SK-N-SH (cell line): ENCODE results near the gene FRMD8. TPM values are rescaled to one million over a fixed set of nuclear protein-coding genes. Genes with fewer than 3 reads are reported as not detected.

Experiments
- CTCF ChIA-PET: fragments of 300-600, 350-600 bp; formaldehyde crosslinking; extraction: SDS; loops from one replicate; lab custom pipeline; 2021; lab: Yijun Ruan, JAX
- POLR2A ChIA-PET: fragments of 350-600 bp; sonication (Branson Sonifier 250); formaldehyde crosslinking; extraction: SDS; loops from one replicate; lab custom pipeline; 2020; ENCODE audit warnings: antibody characterized with exemption, inconsistent platforms; lab: Yijun Ruan, JAX
- DNase-seq: peaks from one replicate; pipeline ENCODE4 v3.0.0; 2012
- H2AFZ ChIP-seq: fragments of 200-600 bp; sonication (generic); 2 replicates; pipeline ENCODE4 v1.8.1; 2016; ENCODE audit warnings: antibody characterized with exemption, mild to moderate bottlenecking, low read depth
- H3F3A ChIP-seq: fragments of 200-600 bp; sonication (generic); replicated peaks from 2 replicates; pipeline ENCODE3; 2016; ENCODE audit warnings: antibody characterized with exemption, mild to moderate bottlenecking; ENCODE audit not compliant: insufficient read depth
- H3K27ac ChIP-seq, 2 experiments: fragments of 200-500 bp in 1 of 2; fragments of 200-600 bp in 1 of 2; sonication (Bioruptor generic) in 1 of 2; sonication (generic), shearing (Covaris generic) in 1 of 2; 2 replicates each; pipeline versions ENCODE4 v1.5.1 to v1.6.1; 2014 to 2016; ENCODE audit warnings: low read depth in 2 of 2, inconsistent platforms in 1 of 2, low read length in 1 of 2, mild to moderate bottlenecking in 1 of 2, mixed read lengths in 1 of 2
- H3K27me3 ChIP-seq: fragments of 200-600 bp; sonication (generic), shearing (Covaris generic); 2 replicates; pipeline ENCODE4 v1.6.1; 2016; ENCODE audit warnings: mixed run types; ENCODE audit not compliant: insufficient read depth
- H3K36me3 ChIP-seq, 2 experiments: fragments of 200-500 bp in 1 of 2; fragments of 200-600 bp in 1 of 2; sonication (Bioruptor generic) in 1 of 2; sonication (generic) in 1 of 2; replicated peaks in 1 of 2; 2 replicates each; pipeline versions ENCODE3 to v1.5.1; 2014 to 2016; ENCODE audit warnings: low read length in 1 of 2, mild to moderate bottlenecking in 1 of 2; ENCODE audit not compliant: insufficient read depth in 2 of 2, control insufficient read depth in 1 of 2
- H3K4me1 ChIP-seq, 2 experiments: fragments of 200-500 bp in 1 of 2; fragments of 200-600 bp in 1 of 2; sonication (Bioruptor generic) in 1 of 2; sonication (generic), shearing (Covaris generic) in 1 of 2; 2 replicates each; pipeline versions ENCODE4 v1.5.1 to v1.6.1; 2014 to 2016; ENCODE audit warnings: low read depth in 1 of 2, low read length in 1 of 2, mixed run types in 1 of 2; ENCODE audit not compliant: insufficient read depth in 2 of 2, control insufficient read depth in 1 of 2
- H3K4me2 ChIP-seq: fragments of 200-600 bp; sonication (generic), shearing (Covaris generic); 2 replicates; pipeline ENCODE4 v1.6.1; 2017; ENCODE audit warnings: mixed run types
- H3K4me3 ChIP-seq, 2 experiments: fragments of 200-500 bp in 1 of 2; fragments of 200-600 bp in 1 of 2; sonication (Bioruptor generic) in 1 of 2; sonication (generic), shearing (Covaris generic) in 1 of 2; 2 replicates each; pipeline versions ENCODE4 v1.5.1 to v1.8.1; 2014 to 2016; ENCODE audit warnings: low read depth in 2 of 2, inconsistent platforms in 1 of 2, low read length in 1 of 2, mild to moderate bottlenecking in 1 of 2, mixed read lengths in 1 of 2, moderate library complexity in 1 of 2
- H3K79me2 ChIP-seq: fragments of 200-600 bp; sonication (generic); 2 replicates; pipeline ENCODE4 v1.8.1; 2017; ENCODE audit warnings: mild to moderate bottlenecking; ENCODE audit not compliant: insufficient read depth
- H3K9ac ChIP-seq: fragments of 200-600 bp; sonication (generic); 2 replicates; pipeline ENCODE4 v1.6.1; 2017; ENCODE audit warnings: mixed run types
- H3K9me2 ChIP-seq: fragments of 200-600 bp; sonication (generic); 2 replicates; pipeline ENCODE4 v1.6.1; 2017; ENCODE audit warnings: mixed run types
- H3K9me3 ChIP-seq: fragments of 200-600 bp; sonication (generic); 2 replicates; pipeline ENCODE4 v1.6.1; 2017; ENCODE audit warnings: mixed run types, mild to moderate bottlenecking, moderate library complexity
- H4K20me1 ChIP-seq: fragments of 200-600 bp; sonication (generic); 2 replicates; pipeline ENCODE4 v1.6.1; 2017; ENCODE audit warnings: mild to moderate bottlenecking, mixed run types; ENCODE audit not compliant: insufficient read depth
- EZH2phosphoT487 ChIP-seq: fragments of 200-600 bp; sonication (generic); IDR thresholded peaks from 2 replicates; pipeline ENCODE4 v1.6.1; 2017; ENCODE audit warnings: low read depth, mixed run types, mild to moderate bottlenecking, antibody characterized with exemption, moderate library complexity, borderline replicate concordance
- FOSL2 ChIP-seq: IDR thresholded peaks from 2 replicates; pipeline ENCODE4 v1.4.0; 2012; ENCODE audit warnings: low read depth, mild to moderate bottlenecking, moderate library complexity, borderline replicate concordance
- FOXJ3 ChIP-seq: sonication (generic); formaldehyde crosslinking; IDR thresholded peaks from 2 replicates; pipeline ENCODE4 v1.5.1; 2020; ENCODE audit warnings: mild to moderate bottlenecking, missing genetic modification reagents
- GATA2 ChIP-seq: sonication (generic); formaldehyde crosslinking; IDR thresholded peaks from 2 replicates; pipeline ENCODE4 v1.5.0; 2020; ENCODE audit warnings: mild to moderate bottlenecking, missing genetic modification reagents
- PBX3 ChIP-seq: IDR thresholded peaks from 2 replicates; pipeline ENCODE4; 2012
- RCOR1 ChIP-seq: fragments of 150-350 bp; IDR thresholded peaks from 2 replicates; pipeline ENCODE4 v1.6.1; 2017; ENCODE audit warnings: antibody characterized with exemption, low read length
- WGBS: methylation state at CpG from one replicate; pipeline ENCODE4 v1.1.6; 2017; ENCODE audit warnings: low lambda C conversion rate; 5-methylcytosine and 5-hydroxymethylcytosine counted together
- polyA plus RNA-seq, 3 experiments: library from polyadenylated mRNA; depleted of rRNA; stranded (reverse); fragments of >200 nt; gene quantifications; 2 replicates each; pipeline ENCODE4 v1.2.3, GENCODE V29; 2012
- TF ChIP-seq, protein P1 (sequence below): IDR thresholded peaks from 2 replicates; pipeline ENCODE4 v1.4.0; 2012; ENCODE audit warnings: low read depth, borderline replicate concordance

The FRMD8 gene
- polyA plus RNA-seq, 1 of the 3 experiments (the other 2 are of a cell fraction) = 19.0 TPM

- TF ChIP-seq PBX3 (no peak), RCOR1 (no peak)
Measured at GRCh38 chr11:65357856-65358356, 28.5 kb upstream of the FRMD8 start (continued).

GRCh38 chr11:65362320-65362931, 24.0 kb upstream of the FRMD8 start:
- no peaks in the 10 kb centered on the region for H3K9me2 ChIP-seq
- ChIA-PET POLR2A (interaction anchor here (1.2 kb wide), 1 partner anchor 146 kb away, joined by 3 read pairs; no protein-coding TSS in a partner anchor), CTCF (interaction anchor here (0.7 to 3.0 kb wide), 7 partner anchors 11 to 178 kb away, joined by 3 to 9 read pairs (median 3); no protein-coding TSS in a partner anchor)
- H3K4me3 ChIP-seq = no peak overlapping the region
- no peaks in the 10 kb centered on the region for H4K20me1 ChIP-seq
- DNase-seq = no peak
- H3K4me1 ChIP-seq = peaks cover 0 to 2% of the 10 kb centered on the region in 2 experiments; a peak in 1 of 4 replicates
- no peak overlapping the region for H3K4me2 ChIP-seq
- no peaks in the 10 kb centered on the region for H3K27me3 ChIP-seq
- no peak overlapping the region for H2AFZ ChIP-seq
- H3K9me3 ChIP-seq = no peaks in the 10 kb centered on the region
- H3F3A ChIP-seq = peaks cover 8% of the 10 kb centered on the region
- H3K9ac ChIP-seq = no peak overlapping the region
- no peak for TF ChIP-seq GATA2 (CRISPR knock-in tag)
- H3K79me2 ChIP-seq = peaks cover 11% of the 10 kb centered on the region
- whole genome bisulfite sequencing = 90% methylated on average over 10 of the region's 10 CpGs
- H3K27ac ChIP-seq = no peak overlapping the region
- no peaks in the 10 kb centered on the region for H3K36me3 ChIP-seq

DNA sequence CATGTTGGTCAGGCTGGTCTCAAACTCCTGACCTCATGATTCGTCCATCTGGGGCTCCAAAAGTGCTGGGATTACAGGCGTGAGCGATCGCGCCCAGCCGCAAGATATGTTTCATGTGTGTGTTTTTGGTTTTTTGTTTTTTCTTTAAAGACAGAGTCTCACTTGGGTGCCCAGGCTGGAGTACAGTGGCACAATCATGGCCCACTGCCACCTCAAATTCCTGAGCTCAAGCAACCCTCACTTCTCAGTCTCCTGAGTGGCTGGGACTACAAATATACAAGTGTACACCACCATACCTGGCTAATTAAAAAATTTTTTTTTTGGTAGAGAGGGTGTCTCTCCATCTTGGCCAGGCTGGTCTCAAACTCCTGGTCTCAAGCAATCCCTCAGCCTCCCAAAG, 23.5 kb upstream of the FRMD8 start:
- TF ChIP-seq FOSL2 = no peak
- TF ChIP-seq, protein P1, sequence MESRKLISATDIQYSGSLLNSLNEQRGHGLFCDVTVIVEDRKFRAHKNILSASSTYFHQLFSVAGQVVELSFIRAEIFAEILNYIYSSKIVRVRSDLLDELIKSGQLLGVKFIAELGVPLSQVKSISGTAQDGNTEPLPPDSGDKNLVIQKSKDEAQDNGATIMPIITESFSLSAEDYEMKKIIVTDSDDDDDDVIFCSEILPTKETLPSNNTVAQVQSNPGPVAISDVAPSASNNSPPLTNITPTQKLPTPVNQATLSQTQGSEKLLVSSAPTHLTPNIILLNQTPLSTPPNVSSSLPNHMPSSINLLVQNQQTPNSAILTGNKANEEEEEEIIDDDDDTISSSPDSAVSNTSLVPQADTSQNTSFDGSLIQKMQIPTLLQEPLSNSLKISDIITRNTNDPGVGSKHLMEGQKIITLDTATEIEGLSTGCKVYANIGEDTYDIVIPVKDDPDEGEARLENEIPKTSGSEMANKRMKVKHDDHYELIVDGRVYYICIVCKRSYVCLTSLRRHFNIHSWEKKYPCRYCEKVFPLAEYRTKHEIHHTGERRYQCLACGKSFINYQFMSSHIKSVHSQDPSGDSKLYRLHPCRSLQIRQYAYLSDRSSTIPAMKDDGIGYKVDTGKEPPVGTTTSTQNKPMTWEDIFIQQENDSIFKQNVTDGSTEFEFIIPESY = no peak
- no peak for TF ChIP-seq FOXJ3 (CRISPR knock-in tag)
- no peak for TF ChIP-seq EZH2phosphoT487
- TF ChIP-seq, all 33 proteins: peak for 0
- H3K36me3 ChIP-seq = no peaks in the 10 kb centered on the region
- ChIA-PET POLR2A (interaction anchor here (1.2 kb wide), 1 partner anchor 146 kb away, joined by 3 read pairs; no protein-coding TSS in a partner anchor), CTCF (interaction anchor here (1.0 to 3.0 kb wide), 4 partner anchors 54 to 177 kb away, joined by 3 to 9 read pairs (median 4); no protein-coding TSS in a partner anchor)
- H3K27ac ChIP-seq = no peak overlapping the region
- DNase-seq = no peak
- peaks cover 0 to under 1% of the 10 kb centered on the region in 2 experiments; a peak in 1 of 4 replicates for H3K4me1 ChIP-seq
- H3K4me3 ChIP-seq = no peak overlapping the region
- no peaks in the 10 kb centered on the region for H3K9me3 ChIP-seq
- WGBS = 90% methylated on average over 6 of the region's 6 CpGs
- peaks cover 5% of the 10 kb centered on the region for H3F3A ChIP-seq
- H4K20me1 ChIP-seq = no peaks in the 10 kb centered on the region
- H3K9me2 ChIP-seq = no peaks in the 10 kb centered on the region
- H2AFZ ChIP-seq = no peak overlapping the region
- H3K9ac ChIP-seq = no peak overlapping the region
- H3K4me2 ChIP-seq = no peak overlapping the region
- peaks cover 11% of the 10 kb centered on the region for H3K79me2 ChIP-seq
- no peaks in the 10 kb centered on the region for H3K27me3 ChIP-seq
